Measurements from ENCODE around the gene SLC66A2.

Gene SLC66A2

GRCh38 chr18:79905389-79905911 lies 46.0 kb downstream of the SLC66A2 start:
- ChIA-PET CTCF (no interaction called here), POLR2A (ENCODE audit: low non-redundant PET) (no interaction called here)
- peak overlapping the region; percentile 61 for H3K27ac ChIP-seq
- TF ChIP-seq, protein P1, sequence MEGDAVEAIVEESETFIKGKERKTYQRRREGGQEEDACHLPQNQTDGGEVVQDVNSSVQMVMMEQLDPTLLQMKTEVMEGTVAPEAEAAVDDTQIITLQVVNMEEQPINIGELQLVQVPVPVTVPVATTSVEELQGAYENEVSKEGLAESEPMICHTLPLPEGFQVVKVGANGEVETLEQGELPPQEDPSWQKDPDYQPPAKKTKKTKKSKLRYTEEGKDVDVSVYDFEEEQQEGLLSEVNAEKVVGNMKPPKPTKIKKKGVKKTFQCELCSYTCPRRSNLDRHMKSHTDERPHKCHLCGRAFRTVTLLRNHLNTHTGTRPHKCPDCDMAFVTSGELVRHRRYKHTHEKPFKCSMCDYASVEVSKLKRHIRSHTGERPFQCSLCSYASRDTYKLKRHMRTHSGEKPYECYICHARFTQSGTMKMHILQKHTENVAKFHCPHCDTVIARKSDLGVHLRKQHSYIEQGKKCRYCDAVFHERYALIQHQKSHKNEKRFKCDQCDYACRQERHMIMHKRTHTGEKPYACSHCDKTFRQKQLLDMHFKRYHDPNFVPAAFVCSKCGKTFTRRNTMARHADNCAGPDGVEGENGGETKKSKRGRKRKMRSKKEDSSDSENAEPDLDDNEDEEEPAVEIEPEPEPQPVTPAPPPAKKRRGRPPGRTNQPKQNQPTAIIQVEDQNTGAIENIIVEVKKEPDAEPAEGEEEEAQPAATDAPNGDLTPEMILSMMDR (conservative IDR thresholded peaks at IDR 0.05; ENCODE audit: low read depth): no peak
- DNase-seq (ENCODE audit: low spot score): no peak

GRCh38 chr18:79904357-79905147 lies 46.9 kb downstream of the SLC66A2 start:
- DNase-seq (ENCODE audit: low spot score): peak; percentile 44
- H3K27ac ChIP-seq: peak overlapping the region; percentile 61
- POLR2A ChIA-PET (ENCODE audit: low non-redundant PET): no interaction called here
- CTCF ChIA-PET: no interaction called here
- TF ChIP-seq, protein P1 (conservative IDR thresholded peaks at IDR 0.05; ENCODE audit: low read depth): no peak

GRCh38 chr18:79903787-79904356 lies 47.6 kb downstream of the SLC66A2 start:
- CTCF ChIA-PET: no interaction called here

DNA sequence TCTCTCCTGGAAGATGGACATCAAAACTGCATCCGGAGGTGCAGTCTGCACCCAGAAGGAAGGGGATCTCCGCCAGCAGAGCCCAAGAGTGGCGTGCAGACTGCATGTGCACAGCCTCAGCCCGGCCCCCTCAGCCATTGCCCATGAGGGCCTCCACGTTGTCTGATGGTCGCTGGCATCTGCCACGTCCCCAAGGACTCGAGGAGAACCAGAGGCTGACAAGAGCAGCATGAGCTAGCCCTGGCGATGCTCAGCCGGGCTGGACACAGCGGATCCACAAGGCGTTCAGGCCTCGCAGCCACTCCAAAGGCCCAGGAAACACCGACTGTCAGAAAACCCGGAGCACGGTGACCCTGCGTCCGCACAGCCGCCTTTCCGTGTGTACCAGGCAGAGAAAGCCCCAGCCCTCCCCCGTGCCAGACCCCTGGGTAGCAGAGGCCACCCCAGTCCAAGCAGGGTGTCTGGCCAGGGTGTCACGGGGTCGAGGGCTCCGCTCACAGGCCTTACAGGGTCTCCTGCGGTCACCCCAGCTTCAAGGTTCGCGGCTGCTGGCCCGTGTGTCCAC lies 48.3 kb downstream of the SLC66A2 start:
- POLR2A ChIA-PET (ENCODE audit: low non-redundant PET): no interaction called here
- no peak overlapping the region for H3K27ac ChIP-seq
- CTCF ChIA-PET: no interaction called here
- no peak for DNase-seq (ENCODE audit: low spot score)
- TF ChIP-seq, protein P1 (conservative IDR thresholded peaks at IDR 0.05; ENCODE audit: low read depth): no peak

More at GRCh38 chr18:79903787-79904356, 47.6 kb downstream of the SLC66A2 start:
- POLR2A ChIA-PET (ENCODE audit: low non-redundant PET): no interaction called here
- DNase-seq (ENCODE audit: low spot score): no peak
- TF ChIP-seq, protein P1 (conservative IDR thresholded peaks at IDR 0.05; ENCODE audit: low read depth): no peak
- H3K27ac ChIP-seq: peak overlapping the region; percentile 61

GRCh38 chr18:79902640-79903039 lies 48.8 kb downstream of the SLC66A2 start:
- ChIA-PET POLR2A (ENCODE audit: low non-redundant PET) (no interaction called here), CTCF (no interaction called here)
- no peak for DNase-seq (ENCODE audit: low spot score)
- TF ChIP-seq, protein P1 (conservative IDR thresholded peaks at IDR 0.05; ENCODE audit: low read depth): no peak
- no peak overlapping the region for H3K27ac ChIP-seq

GRCh38 chr18:79902075-79902474 lies 49.4 kb downstream of the SLC66A2 start:
- ChIA-PET CTCF (no interaction called here), POLR2A (ENCODE audit: low non-redundant PET) (no interaction called here)
- no peak overlapping the region for H3K27ac ChIP-seq
- TF ChIP-seq, protein P1 (conservative IDR thresholded peaks at IDR 0.05; ENCODE audit: low read depth): no peak
- no peak for DNase-seq (ENCODE audit: low spot score)
